Uterus (tissue), 4 donors: Measurements from ENCODE around the gene SSH2. TPM values are rescaled to one million over a fixed set of nuclear protein-coding genes. Genes with fewer than 3 reads are reported as not detected.
A peak's percentile ranks its signal among the peaks of the same experiment; 100 is the strongest.
"Not testable (repeated sequence)": the region's sequence is repeated elsewhere in the genome, so short reads cannot be mapped to it uniquely, and the experiment has no call there.

Experiments used
- DNase-seq, 2 donors: peaks; one replicate each; pipeline ENCODE4 v3.0.0-alpha.2; 2019 to 2020
- H3K27ac ChIP-seq, 2 donors: fragments of 200-600 bp; sonication (generic); 1 replicate in 1 of 2; 2 replicates in 1 of 2; pipeline ENCODE4 v1.5.1; 2016 to 2018
- H3K27me3 ChIP-seq, 2 donors: fragments of 200-600 bp; sonication (generic); one replicate each; pipeline ENCODE4 v1.5.1; 2018 to 2019; ENCODE audit warnings: control low read depth in 1 of 2
- H3K36me3 ChIP-seq, 2 donors: fragments of 200-600 bp; sonication (generic); one replicate each; pipeline ENCODE4 v1.5.1; 2019; ENCODE audit warnings: control low read depth in 1 of 2
- H3K4me1 ChIP-seq, 2 donors: fragments of 200-600 bp; sonication (generic); one replicate each; pipeline ENCODE4 v1.5.1; 2018 to 2019; ENCODE audit warnings: control low read depth in 1 of 2
- H3K4me3 ChIP-seq, 2 donors: fragments of 200-600 bp; sonication (generic); 1 replicate in 1 of 2; 2 replicates in 1 of 2; pipeline ENCODE4 v1.5.1; 2018 to 2019; ENCODE audit warnings: mild to moderate bottlenecking in 1 of 2
- H3K9me3 ChIP-seq, 2 donors: fragments of 200-600 bp; sonication (generic); one replicate each; pipeline ENCODE4 v1.5.1; 2019; ENCODE audit warnings: control low read depth in 1 of 2
- POLR2A ChIP-seq, 2 donors: fragments of 450-650 bp; IDR thresholded peaks; one replicate each; pipeline ENCODE4 v1.6.1; 2016; ENCODE audit warnings: antibody characterized with exemption in 2 of 2, mild to moderate bottlenecking in 1 of 2, moderate library complexity in 1 of 2
- intact Hi-C: fragments of 100-400 bp; cut with DNase I; formaldehyde crosslinking; loops from one replicate; pipeline ENCODE4 v1.15.1; 2023; ENCODE audit warnings: low total_unique reads
- total RNA-seq, 4 donors: library from RNA; depleted of rRNA in 3 of 4; stranded (reverse); fragments of >200 nt in 3 of 4; gene quantifications; one replicate each; pipeline versions ENCODE4 v1.1.0 to v1.2.4, GENCODE V29; 2014 to 2023
- TF ChIP-seq, protein P1 (sequence below), 4 experiments: fragments of 200-600 bp in 2 of 4; fragments of 450-650 bp in 2 of 4; sonication (generic) in 2 of 4; IDR thresholded peaks; one replicate each; pipeline ENCODE4 v1.5.1; 2016 to 2019; ENCODE audit warnings: antibody characterized with exemption in 4 of 4, mild to moderate bottlenecking in 2 of 4, moderate library complexity in 1 of 4
- donor health status: DM: yes; HTN: yes; CAD: no.

The SSH2 gene
- total RNA-seq, 4 donors from 2014 or later = 6.9 to 36.9 (median 11.5) TPM

- no peaks in the 10 kb centered on the region for H3K27me3 ChIP-seq
- intact Hi-C loops = no loop called here
- no peak for DNase-seq
- no peak overlapping the region for H3K4me3 ChIP-seq
- H3K36me3 ChIP-seq = no peaks in the 10 kb centered on the region
- TF ChIP-seq, protein P1, sequence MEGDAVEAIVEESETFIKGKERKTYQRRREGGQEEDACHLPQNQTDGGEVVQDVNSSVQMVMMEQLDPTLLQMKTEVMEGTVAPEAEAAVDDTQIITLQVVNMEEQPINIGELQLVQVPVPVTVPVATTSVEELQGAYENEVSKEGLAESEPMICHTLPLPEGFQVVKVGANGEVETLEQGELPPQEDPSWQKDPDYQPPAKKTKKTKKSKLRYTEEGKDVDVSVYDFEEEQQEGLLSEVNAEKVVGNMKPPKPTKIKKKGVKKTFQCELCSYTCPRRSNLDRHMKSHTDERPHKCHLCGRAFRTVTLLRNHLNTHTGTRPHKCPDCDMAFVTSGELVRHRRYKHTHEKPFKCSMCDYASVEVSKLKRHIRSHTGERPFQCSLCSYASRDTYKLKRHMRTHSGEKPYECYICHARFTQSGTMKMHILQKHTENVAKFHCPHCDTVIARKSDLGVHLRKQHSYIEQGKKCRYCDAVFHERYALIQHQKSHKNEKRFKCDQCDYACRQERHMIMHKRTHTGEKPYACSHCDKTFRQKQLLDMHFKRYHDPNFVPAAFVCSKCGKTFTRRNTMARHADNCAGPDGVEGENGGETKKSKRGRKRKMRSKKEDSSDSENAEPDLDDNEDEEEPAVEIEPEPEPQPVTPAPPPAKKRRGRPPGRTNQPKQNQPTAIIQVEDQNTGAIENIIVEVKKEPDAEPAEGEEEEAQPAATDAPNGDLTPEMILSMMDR (IDR thresholded peaks at IDR 0.05) = no peak
- no peak for TF ChIP-seq POLR2A (IDR thresholded peaks at IDR 0.05)
- H3K4me1 ChIP-seq = no peaks in the 10 kb centered on the region
- H3K27ac ChIP-seq = no peak overlapping the region
- no peaks in the 10 kb centered on the region for H3K9me3 ChIP-seq
Observed at GRCh38 chr17:29873476-29873875, 56.6 kb downstream of the SSH2 start.

DNA sequence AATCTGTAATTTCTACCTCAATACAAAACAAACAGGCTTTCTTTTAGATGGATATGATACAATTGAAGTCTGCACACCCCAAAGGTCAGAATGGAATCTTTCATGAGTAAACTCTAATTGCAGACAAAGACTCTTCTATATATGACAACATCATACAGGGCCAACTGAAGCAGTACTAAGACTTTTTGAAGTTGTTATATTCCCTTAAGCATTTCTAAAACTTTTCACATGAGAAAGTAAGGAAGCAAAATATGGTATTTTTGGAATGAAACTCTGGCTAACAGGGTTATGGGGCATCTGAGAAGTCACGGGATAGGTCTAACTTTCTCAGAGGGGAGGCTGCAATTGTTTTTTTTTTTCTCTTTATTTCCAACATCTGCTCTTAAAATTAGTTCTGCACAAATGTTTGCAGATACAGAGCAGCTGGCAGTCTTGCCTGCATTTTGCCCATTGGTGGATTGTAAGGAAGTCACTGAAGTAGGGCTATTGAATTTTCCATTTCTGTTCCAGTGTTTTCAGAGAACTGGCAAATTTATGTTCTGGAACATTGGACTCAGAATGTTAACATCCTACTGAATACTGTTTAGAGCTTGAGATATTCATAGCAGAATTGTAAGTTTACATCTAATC, 59.1 kb downstream of the SSH2 start:
- Histone ChIP-seq H3K4me1 (no peaks in the 10 kb centered on the region), H3K4me3 (no peak overlapping the region), H3K9me3 (no peaks in the 10 kb centered on the region), H3K27ac (no peak overlapping the region), H3K27me3 (no peaks in the 10 kb centered on the region), H3K36me3 (no peaks in the 10 kb centered on the region)
- DNase-seq = no peak
- TF ChIP-seq, protein P1 (IDR thresholded peaks at IDR 0.05) = no peak
- TF ChIP-seq POLR2A (IDR thresholded peaks at IDR 0.05) = no peak
- intact Hi-C loops = no loop called here

DNA sequence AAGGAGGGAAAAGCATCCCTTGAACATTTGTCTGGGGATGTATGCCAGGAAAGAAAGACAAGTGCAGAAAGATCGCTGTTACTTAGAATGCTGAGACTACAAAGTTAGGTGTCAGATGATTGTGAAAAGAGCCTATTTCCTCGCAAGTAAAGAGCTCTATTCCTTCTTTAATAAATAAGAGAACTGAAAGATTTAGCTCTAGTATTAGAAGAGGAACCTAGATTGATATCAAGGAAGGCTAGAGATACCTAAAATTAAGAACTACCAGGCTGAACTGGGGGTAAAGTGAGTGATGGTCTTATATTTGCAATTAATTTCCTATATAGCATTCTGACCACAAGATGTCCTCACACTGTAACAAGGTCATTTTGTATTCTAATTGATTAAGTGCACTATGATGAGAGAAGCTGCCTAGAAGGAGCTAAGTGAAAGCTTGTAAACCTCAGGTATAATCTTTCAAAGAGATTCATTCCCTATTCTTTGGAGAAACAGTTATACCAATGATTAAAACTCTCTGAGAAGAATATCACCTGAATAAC, 62.3 kb downstream of the SSH2 start:
- no peaks in the 10 kb centered on the region for H3K9me3 ChIP-seq
- H3K36me3 ChIP-seq = no peaks in the 10 kb centered on the region
- no peak for TF ChIP-seq POLR2A (IDR thresholded peaks at IDR 0.05)
- TF ChIP-seq, protein P1 (IDR thresholded peaks at IDR 0.05) = peak in 1 of 4 experiments; percentile 20
- no peak overlapping the region for H3K27ac ChIP-seq
- DNase-seq = no peak
- H3K4me1 ChIP-seq = no peaks in the 10 kb centered on the region
- intact Hi-C loops = no loop called here
- H3K4me3 ChIP-seq = no peak overlapping the region
- no peaks in the 10 kb centered on the region for H3K27me3 ChIP-seq

DNA sequence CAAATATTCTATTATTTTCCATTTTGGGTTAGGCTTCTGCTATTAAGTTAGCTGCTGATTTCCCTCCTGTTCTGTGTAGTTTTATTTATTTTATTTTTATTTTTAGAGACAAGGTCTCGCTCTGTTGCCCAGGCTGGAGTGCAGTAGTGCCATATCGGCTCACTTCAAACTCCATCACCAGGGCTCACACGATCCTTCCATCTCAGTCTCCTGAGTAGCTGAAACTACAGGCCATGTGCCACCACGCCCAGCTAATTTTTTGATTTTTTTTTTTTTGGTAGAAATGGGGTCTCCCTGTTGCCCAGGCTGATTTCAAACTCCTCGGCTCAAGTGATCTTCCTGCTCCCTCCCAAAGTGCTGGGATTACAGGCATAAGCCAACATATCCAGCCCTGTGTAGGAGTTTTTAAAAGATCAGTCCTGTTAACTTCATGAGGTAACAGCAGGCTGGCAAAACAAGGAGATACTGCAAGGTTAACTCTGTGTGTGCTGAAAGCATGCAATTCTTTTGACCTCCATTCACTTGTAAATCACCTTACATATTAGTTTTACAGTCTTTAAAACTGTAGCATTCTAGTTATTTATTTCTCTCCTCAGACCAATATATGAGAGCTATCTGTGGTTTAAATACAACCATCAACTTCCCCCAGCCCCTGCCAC, 63.2 kb downstream of the SSH2 start:
- DNase-seq = no peak
- no peaks in the 10 kb centered on the region for H3K4me1 ChIP-seq
- H3K36me3 ChIP-seq = no peaks in the 10 kb centered on the region
- no peaks in the 10 kb centered on the region for H3K9me3 ChIP-seq
- H3K27me3 ChIP-seq = no peaks in the 10 kb centered on the region
- intact Hi-C loops = no loop called here
- no peak overlapping the region for H3K27ac ChIP-seq
- no peak overlapping the region for H3K4me3 ChIP-seq
- no peak for TF ChIP-seq POLR2A (IDR thresholded peaks at IDR 0.05)
- TF ChIP-seq, protein P1 (IDR thresholded peaks at IDR 0.05) = no peak

DNA sequence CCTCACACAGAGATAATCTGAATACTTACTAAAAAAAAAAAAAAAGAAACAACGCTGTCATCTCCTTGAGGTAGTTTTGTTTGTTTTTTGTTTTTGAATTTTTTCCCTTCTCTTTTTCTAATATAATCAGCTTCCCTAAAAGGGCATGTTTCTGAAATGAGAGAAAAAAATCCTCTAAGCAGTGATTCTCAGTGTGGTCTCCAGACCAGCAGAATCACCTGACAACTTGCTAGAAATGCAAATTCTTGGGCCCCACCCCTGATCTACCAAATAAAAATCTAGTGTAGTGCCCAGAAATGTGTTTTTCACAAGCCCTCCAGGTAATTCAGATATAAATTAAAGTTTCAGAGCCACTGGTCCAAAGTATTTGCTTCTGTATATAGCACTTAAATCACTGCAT, 65.4 kb downstream of the SSH2 start:
- no peaks in the 10 kb centered on the region for H3K4me1 ChIP-seq
- H3K36me3 ChIP-seq = no peaks in the 10 kb centered on the region
- intact Hi-C loops = no loop called here
- TF ChIP-seq, protein P1 (IDR thresholded peaks at IDR 0.05) = no peak
- TF ChIP-seq POLR2A (IDR thresholded peaks at IDR 0.05) = no peak
- H3K27ac ChIP-seq = no peak overlapping the region
- no peak overlapping the region for H3K4me3 ChIP-seq
- H3K9me3 ChIP-seq = no peaks in the 10 kb centered on the region
- H3K27me3 ChIP-seq = no peaks in the 10 kb centered on the region
- no peak for DNase-seq

DNA sequence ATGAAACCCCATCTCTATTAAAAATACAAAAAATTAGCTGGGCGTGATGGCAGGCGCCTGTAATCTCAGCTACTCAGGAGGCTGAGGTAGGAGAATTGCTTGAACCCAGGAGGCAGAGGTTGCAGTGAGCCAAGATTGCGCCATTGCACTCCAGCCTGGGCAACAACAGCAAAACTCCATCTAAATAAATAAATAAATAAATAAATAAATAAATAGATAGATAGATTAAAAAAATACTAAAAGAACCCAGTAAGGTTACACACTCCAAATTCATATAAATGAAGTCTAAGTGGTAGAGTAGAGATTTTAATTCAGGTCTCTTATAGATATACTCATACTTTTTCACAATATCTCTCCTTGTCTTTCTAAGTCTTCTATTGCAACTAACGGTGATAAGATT, 65.9 kb downstream of the SSH2 start:
- H3K27me3 ChIP-seq, H3K36me3 ChIP-seq, DNase-seq, H3K27ac ChIP-seq, H3K9me3 ChIP-seq, intact Hi-C loops, H3K4me1 ChIP-seq, H3K4me3 ChIP-seq: not testable (repeated sequence)
